NCI-H1048 (cell line): ENCODE data around the gene CDC42EP1.
A peak's percentile ranks its signal among the peaks of the same experiment; 100 is the strongest.
"Not testable (repeated sequence)": the region's sequence is repeated elsewhere in the genome, so short reads cannot be mapped to it uniquely, and the experiment has no call there.

Experiments used
- DNase-seq: peaks from one replicate; lab custom pipeline; 2025; lab: John Stamatoyannopoulos, UW

The CDC42EP1 gene

GRCh38 chr22:37534445-37534844, 25.8 kb upstream of the CDC42EP1 start:
- DNase-seq, result no peak

DNA sequence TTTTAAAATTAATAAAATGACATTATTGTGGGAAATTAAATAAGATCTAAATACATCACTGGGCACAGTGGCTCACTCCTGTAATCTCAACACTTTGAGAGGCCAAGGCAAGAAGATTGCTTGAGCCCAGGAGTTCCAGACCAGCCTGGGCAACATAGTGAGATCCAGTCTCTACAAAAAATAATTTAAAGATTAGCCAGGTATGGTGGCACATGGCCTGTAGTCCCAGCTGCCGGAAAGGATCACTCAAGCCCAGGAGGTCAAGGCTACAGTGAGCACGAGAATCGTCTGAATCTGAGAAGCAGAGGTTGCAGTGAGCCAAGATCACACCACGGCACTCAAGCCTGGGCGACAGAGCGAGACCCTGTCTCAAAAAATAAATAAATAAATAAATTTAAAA, 25.1 kb upstream of the CDC42EP1 start:
- DNase-seq, result no peak

DNA sequence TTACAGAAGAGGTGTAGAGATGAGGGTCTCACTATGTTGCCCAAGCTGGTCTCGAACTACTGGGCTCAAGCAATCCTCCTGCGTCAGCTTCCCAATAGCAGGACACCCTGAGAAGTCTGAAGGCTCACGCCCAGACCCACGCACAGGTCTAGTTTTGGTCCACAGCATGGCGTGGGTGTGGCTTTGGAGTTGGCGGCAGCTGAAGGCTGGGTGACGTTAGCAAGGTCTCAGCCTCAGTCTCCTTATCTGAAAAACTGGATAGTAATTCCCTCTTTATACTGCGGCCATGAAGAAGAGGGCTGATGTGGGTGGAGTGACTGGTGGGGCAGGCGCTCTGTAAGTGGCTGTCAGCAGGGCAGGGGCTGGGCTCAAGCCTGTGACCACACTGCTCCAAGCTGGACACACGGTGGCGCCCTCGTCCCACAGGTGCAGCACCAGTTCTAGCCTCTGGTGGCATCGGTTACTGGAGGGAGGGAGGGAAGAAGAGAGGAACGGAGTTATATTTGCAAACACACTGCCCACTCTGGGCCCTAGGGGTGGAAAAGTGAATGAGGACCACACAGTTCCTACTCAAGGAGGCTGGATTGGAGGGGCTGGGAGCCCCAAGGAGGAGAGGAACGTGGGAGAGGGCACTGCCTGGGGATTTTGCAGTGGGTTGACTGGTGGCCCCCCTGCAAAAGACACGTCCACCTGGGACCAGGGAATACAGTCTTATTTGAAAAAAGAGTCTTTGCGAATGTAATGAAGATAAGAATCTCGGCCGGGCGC, 21.5 kb upstream of the CDC42EP1 start:
- DNase-seq, result peak; percentile 80

DNA sequence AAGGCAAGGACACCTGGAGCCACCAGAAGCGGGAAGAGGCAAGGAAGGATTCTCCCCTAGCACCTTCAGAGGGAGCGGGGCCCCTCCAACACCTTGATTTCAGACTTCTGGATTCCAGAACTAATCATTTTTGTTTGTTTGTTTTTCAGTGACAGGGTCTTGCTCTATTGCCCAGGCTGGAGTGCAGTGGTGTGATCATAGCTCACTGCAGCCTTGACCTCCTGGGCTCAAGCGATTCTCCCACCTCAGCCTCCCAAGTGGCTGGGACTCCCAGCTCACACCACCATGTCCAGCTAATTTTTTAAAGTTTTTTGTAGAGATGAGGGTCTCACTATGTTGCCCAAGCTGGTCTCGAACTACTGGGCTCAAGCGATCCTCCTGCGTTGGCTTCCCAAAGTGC, 20.5 kb upstream of the CDC42EP1 start:
- DNase-seq, result not testable (repeated sequence)

DNA sequence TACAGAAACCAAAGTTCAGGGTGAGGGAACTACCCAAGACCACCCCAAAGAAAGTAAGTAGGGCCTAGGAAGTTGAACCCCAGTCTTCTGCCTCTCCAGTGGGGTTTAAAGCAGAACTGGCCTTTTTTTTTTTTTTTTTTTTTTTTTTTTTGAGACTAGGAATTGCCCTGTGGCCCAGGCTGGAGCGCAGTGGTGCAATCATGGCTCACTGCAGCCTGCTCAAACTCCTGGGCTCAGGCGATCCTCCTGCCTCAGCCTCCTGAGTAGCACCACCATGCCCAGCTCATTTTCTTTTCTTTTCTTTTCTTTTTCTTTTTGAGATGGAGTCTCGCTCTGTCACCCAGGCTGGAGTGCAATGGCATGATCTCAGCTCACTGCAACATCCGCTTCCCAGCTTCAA, 17.9 kb upstream of the CDC42EP1 start:
- not testable (repeated sequence) for DNase-seq

DNA sequence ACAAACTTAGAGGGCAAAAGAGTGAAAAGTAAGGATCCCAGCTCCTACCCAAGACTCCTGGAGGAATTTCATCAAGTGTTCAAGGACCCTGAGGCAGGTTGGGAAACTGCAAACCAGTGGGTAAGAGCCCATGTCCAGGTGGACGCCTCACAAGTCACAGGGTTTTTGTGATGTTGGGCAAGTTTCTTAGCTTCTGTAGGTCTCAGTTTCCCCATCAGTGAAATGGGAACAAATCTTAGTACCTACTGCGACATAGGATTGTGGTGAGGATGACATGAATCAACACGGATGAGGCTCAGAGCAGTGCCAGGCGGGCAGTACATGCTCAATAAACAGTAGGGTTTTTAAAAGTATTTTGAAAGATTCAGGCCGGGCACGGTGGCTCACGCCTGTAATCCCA, 17.3 kb upstream of the CDC42EP1 start:
- DNase-seq, result no peak

- DNase-seq, result no peak
These were observed 15.2 kb upstream of the CDC42EP1 start for GRCh38 chr22:37544955-37545702.

GRCh38 chr22:37545703-37546436, 14.4 kb upstream of the CDC42EP1 start:
- no peak for DNase-seq

DNA sequence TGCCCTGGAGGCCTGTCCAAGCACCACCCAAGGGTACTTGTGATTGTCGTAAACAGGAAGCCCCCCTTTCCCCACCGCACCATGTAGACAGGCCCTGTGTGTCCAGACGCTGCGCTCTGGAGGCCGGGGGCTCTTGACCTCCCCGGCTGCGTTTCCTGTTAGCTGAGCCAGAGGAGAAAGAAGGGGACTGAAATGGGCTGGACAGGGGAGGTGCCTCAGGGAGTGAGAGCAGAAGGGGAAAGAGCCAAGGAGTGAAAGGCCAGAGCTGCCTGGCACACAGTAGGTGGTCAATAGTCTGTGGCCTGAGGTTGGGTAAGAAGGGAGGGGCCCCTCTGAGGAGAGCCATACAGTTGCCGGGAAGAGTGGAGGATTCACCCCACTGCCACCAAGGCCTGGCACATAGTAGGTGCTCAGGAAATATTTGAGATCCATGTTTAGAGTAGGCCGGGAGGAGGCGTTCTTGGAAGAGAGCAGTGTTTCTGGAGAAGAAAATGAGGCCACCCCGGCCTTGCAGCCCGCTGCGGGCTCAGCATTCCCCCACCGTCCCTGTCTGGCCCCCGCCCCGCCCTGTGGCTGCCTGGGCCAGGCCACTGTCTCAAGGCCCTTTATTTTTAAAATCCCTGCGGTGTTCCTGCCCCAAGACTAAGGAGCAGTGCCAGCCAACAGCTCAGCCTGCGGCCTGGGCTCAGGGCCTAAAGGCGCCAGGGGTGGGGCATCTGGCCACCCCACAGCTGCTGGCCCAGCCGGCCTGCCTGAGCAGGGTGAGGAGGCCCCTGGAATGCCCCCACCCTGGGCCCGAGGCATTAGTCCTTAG, 13.6 kb upstream of the CDC42EP1 start:
- DNase-seq, result no peak

GRCh38 chr22:37547251-37547741, 13.0 kb upstream of the CDC42EP1 start:
- DNase-seq, result no peak

GRCh38 chr22:37549704-37550059, 10.6 kb upstream of the CDC42EP1 start:
- no peak for DNase-seq

DNA sequence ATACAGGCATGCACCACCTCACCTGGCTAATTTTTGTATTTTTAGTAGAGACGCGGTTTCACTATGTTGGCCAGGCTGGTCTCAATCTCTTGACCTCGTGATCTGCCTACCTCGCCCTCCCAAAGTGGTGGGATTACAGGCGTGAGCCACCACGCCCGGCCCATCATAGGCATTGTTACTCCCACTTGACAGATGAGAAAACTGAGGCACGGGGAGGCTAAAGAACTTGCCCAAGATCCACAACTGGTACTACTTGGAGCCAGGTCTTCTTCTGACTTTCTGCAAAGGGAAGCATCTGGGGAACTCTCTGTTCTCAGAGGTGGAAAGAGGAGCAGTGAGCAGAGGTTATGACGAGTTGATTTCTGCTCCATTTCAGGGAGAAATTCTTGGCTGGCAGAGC, 9.4 kb upstream of the CDC42EP1 start:
- not testable (repeated sequence) for DNase-seq

DNA sequence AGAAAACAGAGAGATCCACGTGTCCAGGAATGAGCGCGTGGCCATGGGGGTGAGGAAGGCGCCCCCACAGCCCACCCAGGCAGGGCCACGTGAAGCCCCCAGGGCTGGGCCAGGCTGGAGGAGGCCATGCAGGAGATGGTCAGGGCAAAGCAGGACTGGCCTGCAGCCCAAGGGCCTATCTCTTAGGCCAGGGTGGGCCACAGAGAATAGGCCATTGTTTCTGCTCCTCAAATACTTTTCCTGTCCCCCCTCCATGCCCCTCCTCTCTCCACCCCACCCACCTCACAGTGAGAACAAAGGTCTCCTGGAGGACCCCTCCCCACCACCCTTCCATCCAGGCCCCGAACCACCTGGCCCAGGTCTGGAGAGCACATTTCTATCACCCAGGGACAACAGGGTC, 8.3 kb upstream of the CDC42EP1 start:
- DNase-seq, result no peak

GRCh38 chr22:37552524-37553163, 7.6 kb upstream of the CDC42EP1 start:
- DNase-seq, result no peak

GRCh38 chr22:37553725-37554124, 6.6 kb upstream of the CDC42EP1 start:
- DNase-seq, result no peak

- DNase-seq, result no peak
These were observed 5.3 kb upstream of the CDC42EP1 start for GRCh38 chr22:37555029-37555428.

DNA sequence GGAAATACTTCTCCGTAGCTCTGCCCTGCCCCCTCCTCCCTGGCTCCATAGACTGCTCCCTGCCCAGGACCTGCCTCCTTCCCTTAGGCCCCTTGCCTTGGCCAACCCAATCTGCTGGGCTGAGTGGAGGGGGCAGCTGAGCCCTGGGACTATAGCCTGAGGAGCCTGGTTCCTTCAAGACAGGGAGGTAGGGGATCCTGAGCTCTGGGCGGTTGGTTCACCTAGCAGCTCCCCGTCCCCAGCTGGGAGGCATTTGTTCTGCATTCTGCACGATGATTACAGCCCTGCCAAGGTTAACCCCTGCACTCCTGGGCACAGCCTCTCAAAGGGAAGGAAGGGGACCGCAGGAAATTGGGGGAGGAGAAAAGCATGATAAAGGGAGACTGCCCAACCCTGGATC, 3.6 kb upstream of the CDC42EP1 start:
- DNase-seq, result no peak

DNA sequence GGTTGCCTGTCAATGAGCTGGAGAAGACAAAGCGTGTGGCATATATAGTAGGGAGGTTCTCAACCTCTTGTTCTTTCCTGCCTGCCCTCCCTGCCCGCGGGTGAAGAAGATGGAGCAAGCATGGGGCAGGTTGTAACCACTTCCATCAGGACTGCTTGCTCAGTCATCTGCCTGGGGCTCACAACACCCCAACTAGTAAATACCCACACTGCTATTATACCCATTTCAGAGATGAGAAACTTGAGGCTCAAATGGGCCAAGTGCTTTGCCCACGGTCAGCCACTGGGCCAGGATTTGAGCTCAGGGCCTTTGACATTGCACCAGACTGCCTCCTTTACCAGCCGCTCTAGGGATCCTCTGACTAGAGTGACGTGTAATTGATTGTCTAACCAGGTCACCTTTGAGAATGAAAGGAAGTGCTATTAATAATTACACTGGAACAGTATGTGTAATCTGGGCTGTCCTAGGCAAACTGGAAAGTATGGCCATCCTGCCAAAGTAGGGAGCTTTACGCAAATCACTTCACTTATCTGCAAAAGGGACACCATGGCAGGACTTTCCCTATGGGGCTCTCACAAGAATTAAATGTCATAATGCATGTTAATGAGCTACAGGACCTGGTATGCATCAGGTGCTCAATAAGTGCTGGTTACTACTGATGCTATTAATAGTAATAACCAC, 2.8 kb upstream of the CDC42EP1 start:
- no peak for DNase-seq

- no peak for DNase-seq
These were observed 1.5 kb upstream of the CDC42EP1 start for GRCh38 chr22:37558815-37559214.

GRCh38 chr22:37559521-37559900, 769 bp upstream of the CDC42EP1 start:
- no peak for DNase-seq
